DMS53 treated with DMSO at 0.1 percent for 48 hours (cell line): ENCODE data around the gene TNNI3K.
"Not testable (repeated sequence)": the region's sequence is repeated elsewhere in the genome, so short reads cannot be mapped to it uniquely, and the experiment has no call there.

Experiments
- DNase-seq: peaks from one replicate; lab custom pipeline; 2025; ENCODE audit not compliant: unreplicated experiment; lab: John Stamatoyannopoulos, UW

The TNNI3K gene, protein sequence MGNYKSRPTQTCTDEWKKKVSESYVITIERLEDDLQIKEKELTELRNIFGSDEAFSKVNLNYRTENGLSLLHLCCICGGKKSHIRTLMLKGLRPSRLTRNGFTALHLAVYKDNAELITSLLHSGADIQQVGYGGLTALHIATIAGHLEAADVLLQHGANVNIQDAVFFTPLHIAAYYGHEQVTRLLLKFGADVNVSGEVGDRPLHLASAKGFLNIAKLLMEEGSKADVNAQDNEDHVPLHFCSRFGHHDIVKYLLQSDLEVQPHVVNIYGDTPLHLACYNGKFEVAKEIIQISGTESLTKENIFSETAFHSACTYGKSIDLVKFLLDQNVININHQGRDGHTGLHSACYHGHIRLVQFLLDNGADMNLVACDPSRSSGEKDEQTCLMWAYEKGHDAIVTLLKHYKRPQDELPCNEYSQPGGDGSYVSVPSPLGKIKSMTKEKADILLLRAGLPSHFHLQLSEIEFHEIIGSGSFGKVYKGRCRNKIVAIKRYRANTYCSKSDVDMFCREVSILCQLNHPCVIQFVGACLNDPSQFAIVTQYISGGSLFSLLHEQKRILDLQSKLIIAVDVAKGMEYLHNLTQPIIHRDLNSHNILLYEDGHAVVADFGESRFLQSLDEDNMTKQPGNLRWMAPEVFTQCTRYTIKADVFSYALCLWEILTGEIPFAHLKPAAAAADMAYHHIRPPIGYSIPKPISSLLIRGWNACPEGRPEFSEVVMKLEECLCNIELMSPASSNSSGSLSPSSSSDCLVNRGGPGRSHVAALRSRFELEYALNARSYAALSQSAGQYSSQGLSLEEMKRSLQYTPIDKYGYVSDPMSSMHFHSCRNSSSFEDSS

DNA sequence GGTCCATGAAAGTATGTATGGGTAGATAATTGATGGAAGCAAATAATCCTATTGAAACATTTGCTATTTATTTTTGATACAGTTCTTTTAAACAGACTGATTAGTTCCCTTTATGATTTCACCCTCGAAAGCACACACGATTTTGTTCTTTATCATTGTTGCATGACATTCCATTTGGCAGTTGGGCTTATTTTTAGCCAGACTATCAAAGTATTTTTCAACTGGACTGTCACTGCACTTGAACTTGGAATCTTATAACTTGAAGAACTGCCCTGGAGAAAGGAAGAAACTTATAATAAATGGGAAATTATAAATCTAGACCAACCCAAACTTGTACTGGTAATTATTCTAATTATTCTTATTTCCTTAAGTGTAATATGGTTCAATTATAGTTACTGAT lies at the start of gene TNNI3K:
TSS of gene TNNI3K (plus strand) at position 235 of the 400 bp plus-strand sequence. CDS start at position 300, 65 bp downstream.
- DNase-seq: no peak

DNA sequence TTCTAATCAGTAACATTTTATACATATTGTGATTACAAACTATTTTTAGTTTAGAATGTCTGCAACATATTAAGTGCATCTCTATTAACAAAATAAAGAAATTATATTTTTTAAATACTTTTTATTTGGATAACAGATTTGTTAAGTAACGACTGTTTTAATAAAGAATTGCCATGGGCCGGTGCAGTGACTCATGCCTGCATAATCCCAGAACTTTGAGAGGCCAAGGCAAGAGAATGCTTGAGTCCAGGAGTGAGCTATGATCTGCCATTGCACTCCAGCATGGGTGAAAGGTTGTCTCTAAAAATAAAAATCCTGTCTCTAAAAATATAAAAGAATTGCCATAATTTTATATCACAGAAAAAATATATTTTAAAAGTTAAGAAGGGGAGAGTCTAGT lies 41.3 kb upstream of the TNNI3K start:
- no peak for DNase-seq

DNA sequence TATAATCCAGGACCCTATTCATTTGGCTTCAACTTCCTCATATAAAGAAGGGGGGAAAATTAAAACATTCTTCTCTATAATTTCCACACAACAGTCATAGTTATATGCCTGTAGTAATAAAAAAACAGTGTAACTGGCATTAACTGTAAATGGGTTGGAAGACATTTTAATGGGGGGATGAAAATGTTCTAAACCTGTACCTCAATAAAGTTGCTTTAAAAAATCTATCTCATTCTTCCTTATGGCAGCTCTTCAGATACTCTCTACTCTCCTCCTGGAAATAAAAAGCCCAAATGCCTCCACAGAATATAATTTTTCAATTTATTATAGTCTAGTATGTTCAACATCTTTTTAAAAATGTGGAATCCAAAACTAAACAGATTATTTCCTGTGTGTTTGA lies 39.8 kb upstream of the TNNI3K start:
- no peak for DNase-seq

DNA sequence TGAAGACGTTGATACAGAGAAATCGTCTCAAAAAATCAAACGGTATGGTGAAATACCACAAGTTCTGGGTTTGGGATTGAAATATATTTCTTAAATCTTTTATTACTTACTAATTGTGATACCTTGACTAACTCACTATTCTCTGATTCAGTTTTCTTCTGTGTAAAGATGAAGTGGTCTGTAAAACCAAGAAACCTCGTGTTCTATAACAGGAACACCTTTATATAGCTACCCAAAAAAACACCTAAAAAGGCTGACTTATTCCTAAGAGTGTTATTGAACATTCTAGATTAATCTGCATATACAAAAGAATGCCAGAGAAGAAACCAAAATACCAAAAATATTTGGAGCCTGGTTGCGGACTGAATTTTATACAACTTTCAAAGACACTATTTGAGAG lies 37.9 kb upstream of the TNNI3K start:
- DNase-seq: no peak

DNA sequence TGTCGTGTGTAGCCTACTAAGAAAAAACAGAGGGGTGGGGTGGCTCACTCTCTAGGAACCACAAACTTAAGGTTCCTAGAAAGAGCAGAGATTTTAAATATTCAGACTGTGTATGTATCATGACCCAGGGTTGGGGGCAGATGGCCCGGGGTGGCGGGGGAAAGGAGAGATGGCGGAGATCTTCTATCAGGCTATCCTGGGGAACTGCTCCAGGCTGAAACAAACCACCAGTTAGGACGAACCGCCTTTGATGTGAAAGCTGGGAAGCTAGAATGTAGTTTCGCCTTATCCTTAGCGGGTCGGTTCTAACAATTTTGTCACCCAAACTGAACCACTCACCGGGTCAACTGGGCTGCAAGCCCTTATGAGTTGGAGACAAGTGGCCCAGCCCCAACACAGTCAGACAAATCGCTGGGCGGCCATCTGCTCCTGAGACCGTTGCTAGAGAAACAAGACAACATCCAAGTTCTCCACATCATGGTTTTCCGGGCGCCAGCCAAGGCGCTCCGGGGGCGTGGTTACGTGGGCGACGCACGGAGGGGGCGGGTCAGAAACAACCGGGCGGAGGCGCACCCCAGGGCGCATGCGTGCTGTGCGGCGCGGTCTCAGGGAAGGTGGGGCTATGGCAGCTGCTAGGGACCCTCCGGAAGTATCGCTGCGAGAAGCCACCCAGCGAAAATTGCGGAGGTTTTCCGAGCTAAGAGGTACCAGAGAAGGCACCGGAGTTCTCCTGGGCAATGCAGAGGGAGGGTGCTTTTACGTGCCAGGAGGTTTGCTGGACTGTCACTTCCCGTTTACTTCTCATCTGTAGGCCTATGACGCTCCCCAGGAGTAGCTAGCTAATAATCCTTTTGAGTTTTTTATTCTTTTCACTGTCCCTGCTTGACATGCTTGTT lies 37.3 kb upstream of the TNNI3K start, which contains the start of the genes FPGT and LRRIQ3:
TSS of gene FPGT (plus strand) at position 586 of the 896 bp plus-strand sequence. CDS start at position 623, 37 bp downstream.
TSS of gene LRRIQ3 (minus strand) at position 520 of the 896 bp plus-strand sequence. CDS start 14,492 bp downstream, outside the sequence.
- DNase-seq: peak; percentile 97

DNA sequence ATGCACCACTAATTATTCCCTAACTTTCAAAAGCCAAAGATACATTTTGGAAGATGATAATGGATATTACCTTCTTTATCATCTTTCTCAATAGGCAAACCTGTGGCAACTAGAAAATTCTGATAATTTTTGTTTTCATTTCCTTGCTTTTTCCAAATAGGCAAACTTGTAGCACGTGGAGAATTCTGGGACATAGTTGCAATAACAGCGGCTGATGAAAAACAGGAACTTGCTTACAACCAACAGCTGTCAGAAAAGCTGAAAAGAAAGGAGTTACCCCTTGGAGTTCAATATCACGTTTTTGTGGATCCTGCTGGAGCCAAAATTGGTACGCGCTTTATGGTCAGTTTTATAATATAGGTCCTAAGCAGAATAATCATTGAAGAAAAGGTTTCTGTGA lies 35.7 kb upstream of the TNNI3K start:
- no peak for DNase-seq

DNA sequence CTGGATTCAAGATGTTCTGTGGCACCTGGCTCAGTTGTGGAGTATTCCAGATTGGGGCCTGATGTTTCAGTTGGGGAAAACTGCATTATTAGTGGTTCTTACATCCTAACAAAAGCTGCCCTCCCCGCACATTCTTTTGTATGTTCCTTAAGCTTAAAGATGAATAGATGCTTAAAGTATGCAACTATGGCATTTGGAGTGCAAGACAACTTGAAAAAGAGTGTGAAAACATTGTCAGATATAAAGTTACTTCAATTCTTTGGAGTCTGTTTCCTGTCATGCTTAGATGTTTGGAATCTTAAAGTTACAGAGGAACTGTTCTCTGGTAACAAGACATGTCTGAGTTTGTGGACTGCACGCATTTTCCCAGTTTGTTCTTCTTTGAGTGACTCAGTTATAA lies 29.9 kb upstream of the TNNI3K start:
- DNase-seq: no peak

DNA sequence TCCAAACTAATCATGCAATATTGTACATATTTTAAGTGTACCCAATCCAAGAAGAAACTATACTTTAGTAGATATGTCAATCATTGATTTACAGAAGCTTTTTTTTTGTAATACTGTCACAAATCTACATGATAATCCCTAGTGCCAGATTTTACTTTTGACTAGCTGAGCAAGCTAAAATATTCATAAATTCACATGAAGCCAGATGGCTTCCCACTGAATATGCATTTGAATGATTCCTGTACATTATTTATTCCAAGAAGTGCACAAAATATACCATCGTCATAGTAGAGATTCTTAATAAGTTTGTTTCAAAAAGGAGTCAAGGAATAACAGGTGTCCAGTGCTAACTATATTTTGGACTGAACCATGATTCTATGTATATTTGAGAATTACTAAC lies 20.0 kb upstream of the TNNI3K start:
- DNase-seq: no peak

DNA sequence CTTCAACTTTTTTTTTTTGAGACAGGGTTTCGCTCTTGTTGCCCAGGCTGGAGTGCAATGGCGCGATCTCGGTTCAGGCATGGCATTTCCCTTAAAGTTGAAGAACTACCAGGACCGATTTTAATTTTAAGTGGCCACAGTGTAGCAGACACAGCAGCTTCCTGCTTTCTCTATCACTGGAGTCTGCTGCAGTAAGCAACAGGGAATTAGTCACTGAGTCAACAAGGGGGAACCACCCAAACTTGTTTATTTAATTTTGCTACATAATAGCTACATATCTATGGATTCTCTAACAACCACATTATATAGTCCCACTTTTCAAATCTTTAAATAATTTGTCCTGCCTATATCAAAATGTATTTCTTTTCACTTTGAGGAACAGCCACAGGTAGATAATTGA lies 12.5 kb upstream of the TNNI3K start:
- DNase-seq: peak; percentile 72

DNA sequence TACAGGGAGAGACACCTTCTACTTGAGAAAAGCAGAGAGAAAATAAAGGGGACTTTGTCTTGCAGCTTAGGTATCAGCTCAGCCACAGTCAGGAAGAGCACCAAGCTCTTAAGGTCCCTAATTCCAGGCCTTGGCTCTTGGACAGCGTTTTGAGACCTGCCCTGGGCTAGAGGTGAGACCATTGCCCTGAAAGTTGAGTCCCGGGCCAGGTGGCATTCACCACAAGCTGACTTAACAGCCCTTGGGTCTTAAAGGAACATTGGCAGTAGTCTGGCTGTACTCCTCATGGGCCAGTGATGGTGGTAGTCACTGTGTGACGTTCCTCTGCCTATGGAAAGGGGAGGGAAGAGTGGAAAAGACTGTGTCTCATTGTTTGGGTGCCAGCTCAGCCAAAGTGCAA lies 11.7 kb upstream of the TNNI3K start:
- no peak for DNase-seq

DNA sequence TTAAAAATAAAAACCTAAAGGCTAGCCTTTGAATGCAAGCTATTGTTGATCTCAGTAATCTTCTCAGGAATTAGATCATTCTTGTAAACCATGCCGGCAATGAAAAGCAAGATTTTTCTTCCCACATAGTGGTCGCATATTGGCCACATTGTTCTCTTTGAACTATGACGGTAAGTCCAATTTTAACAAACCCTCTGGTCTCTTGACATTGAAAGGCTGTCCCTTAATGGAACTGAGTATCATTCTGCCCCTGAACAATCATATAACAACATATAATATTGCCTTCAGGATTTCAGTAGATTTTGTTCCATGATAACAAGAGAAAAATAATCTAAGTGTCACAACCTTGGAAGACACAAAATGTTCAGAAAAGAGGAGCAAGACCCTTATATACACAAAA lies 1.3 kb downstream of the TNNI3K start:
- no peak for DNase-seq

DNA sequence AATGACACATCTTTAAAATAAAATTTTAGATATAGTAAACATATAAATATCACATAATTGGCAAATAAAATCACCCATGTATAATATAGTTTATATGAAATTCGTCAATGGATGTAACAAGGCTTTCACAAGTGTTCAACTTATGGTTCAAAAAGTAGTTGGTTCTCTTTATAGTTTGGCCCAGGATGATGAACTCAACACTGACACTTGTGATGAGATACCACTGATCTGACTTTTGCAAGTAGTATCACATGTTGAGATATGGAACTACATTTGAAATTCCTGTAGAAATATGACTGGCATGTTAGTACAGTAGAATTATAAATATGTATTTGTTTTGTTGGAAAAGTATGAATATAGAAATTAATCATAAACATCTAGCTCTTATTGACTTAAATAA lies 1.8 kb downstream of the TNNI3K start:
- DNase-seq: no peak

DNA sequence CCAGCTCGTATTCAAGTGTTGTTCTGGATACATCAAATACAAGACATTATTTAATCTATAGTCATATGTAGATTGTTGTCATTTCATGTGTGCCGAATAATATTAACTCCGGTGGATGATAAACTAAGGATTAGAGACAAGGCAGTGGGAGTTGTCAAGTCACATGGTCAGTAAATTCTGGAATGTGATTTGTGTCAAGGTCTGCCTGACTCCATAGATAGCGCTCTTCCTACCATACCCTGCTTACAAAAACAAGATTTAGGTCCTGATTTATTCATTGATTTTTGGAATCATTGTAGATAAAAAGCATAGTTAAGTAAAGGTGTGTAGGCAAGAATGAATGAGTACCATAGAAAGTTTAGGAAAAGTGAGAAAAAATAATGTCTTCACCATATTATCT lies 2.6 kb downstream of the TNNI3K start:
- no peak for DNase-seq

DNA sequence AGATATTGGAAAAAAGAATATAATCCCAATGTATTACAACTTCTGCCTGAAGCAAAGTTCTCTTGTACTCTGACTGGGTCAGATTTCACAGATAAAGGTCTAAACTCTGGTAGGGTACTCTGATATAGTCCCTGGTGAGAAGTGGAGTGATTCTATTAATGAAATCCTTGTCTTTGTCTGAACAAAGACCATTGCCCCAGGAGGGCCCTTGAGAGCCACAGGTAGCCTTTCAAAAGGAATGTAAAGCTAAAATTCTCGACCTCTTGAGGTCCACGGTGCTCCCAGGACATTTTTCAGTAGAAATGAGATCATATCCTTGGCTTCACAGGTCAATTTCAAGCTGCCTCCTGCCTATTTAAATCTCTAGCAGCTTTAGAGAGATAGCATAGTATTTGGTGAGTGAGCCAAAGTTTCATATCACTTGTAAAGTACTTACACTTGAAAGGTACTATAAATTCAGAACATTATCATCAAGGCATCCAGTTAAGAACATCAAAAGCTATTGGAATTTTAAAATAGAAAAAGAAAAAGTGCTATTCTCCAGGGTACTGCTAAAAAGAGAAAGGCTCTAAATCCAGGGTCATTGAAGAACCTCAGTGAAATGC lies 10.1 kb downstream of the TNNI3K start:
- DNase-seq: no peak

DNA sequence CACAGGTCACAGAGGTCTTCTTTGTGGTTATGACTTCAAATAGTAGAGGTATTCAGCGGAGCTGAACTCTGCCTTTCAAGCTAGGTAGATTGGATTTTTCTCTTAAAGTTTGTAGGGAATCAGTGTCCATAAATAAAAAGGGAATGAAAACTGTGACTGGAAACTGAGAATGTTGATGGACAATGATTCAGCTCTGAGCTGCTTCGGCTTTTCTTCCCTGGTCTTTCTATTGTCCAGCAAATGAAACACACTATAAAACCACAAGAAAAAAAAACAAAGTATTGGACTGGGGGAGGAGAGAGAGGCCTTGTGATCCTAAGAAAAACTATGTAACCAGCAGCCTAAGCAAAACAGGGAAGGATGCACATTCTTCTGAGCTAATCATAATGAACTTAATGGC lies 11.1 kb downstream of the TNNI3K start:
- no peak for DNase-seq

DNA sequence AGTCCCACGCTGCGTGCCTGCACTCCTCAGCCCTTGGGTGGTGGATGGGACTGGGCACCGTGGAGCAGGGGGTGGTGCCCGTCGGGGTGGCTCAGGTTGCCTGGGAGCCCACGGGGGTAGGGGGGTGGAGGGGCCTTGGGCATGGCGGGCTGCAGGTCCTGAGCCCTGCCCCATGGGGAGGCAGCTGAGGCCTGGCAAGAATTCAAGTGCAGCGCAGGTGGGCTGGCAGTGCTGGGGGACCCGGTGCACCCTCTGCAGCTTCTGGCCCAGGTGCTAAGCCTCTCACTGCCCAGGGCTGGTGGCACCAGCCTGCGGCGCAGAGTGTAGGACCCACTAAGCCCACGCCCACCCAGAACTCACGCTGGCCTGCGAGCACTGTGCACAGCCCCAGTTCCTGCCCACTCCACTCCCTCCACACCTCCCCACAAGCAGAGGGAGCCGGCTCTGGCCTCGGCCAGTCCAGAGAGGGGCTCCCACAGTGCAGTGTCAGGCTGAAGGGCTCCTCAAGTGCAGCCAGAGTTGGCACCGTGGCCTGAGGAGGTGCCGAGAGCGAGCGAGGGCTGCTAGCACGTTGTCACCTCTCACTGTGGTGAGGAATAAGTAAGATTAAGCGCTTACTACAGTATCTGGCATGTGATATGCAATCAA lies 12.8 kb downstream of the TNNI3K start:
- DNase-seq: no peak

DNA sequence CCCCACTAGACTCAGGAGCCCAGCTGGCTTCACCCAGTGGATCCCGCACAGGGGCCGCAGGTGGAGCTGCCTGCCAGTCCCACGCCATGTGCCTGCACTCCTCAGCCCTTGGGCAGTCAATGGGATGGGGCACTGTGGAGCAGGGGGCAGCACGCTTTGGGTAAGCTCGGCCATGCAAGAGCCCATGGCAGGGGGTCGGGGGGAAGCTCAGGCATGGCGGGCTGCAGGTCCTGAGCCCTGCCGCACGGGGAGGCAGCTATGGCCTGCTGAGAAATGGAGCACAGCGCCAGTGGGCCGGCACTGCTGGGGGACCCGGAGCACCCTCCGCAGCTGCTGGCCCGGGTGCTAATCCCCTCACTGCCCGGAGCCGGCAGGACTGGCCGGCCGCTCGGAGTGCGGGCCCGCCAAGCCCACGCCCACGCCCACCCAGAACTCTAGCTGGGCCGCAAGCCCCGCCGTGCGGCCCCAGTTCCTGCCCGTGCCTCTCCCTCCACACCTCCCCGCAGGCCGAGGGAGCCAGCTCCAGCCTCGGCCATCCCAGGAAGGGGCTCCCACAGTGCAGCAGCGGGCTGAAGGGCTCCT lies 18.1 kb downstream of the TNNI3K start:
- not testable (repeated sequence) for DNase-seq

DNA sequence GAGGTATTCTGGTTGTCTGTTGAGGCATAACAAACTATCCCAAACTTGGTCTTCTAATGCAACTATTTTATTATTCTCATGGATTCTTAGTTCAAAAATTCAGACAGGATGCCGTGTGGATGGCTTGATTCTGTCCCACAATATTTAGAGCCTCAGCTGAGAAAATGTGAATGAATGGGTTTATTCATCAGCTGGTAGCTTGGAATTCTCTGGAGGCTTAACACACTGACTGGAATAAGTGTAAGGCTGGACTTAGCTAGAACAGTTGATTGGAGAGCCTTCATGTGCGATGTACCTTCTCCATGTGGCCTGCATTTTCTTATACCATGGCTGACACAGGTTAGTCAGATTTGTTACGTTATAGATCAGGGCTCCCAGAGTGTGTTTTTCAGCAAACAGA lies 30.8 kb downstream of the TNNI3K start:
- no peak for DNase-seq

DNA sequence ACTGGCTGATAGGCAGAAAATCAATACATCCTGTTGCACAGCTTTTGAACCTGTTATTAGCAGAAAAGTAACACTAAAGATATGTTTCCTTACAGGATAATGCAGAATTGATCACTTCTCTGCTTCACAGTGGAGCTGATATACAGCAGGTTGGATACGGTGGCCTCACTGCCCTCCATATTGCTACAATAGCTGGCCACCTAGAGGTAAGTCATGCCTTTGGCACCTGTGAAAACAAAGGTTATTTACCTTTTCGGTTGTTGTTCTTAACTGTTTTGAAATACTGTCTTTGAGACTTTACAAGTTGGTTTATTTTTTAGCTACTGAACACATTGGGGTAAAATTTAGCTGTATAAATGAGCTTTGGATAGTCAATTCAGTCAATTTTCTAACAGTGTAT lies 36.3 kb downstream of the TNNI3K start:
- no peak for DNase-seq
